Gastroesophageal sphincter (tissue), 4 donors: ENCODE results near the gene PRDM2. TPM values are rescaled to one million over a fixed set of nuclear protein-coding genes. Genes with fewer than 3 reads are reported as not detected.

Experiments
- ATAC-seq: fragments of 150-250 bp; one replicate; pipeline ENCODE4 v1.9.1; 2016; ENCODE audit warnings: mild to moderate bottlenecking, moderate library complexity
- H3K27ac ChIP-seq, 4 donors: fragments of 200-600 bp; sonication (generic) in 3 of 4; 1 replicate in 3 of 4; 2 replicates in 1 of 4; pipeline ENCODE4 v1.5.1; 2016 to 2019
- H3K27me3 ChIP-seq: fragments of 200-600 bp; sonication (generic); one replicate; pipeline ENCODE4 v1.5.1; 2019
- H3K36me3 ChIP-seq, 2 donors: fragments of 200-600 bp; sonication (generic); one replicate each; pipeline ENCODE4 v1.5.1; 2019; ENCODE audit warnings: control low read depth in 1 of 2
- H3K4me1 ChIP-seq, 3 donors: fragments of 200-600 bp; sonication (generic); 1 replicate in 2 of 3; 2 replicates in 1 of 3; pipeline ENCODE4 v1.5.1; 2016 to 2019; ENCODE audit warnings: control low read depth in 2 of 3
- H3K4me3 ChIP-seq, 2 donors: fragments of 200-600 bp; sonication (generic); one replicate each; pipeline ENCODE4 v1.5.1; 2019; ENCODE audit warnings: mild to moderate bottlenecking in 1 of 2, moderate library complexity in 1 of 2
- H3K9me3 ChIP-seq, 3 donors: fragments of 200-600 bp; sonication (generic); one replicate each; pipeline ENCODE4 v1.5.1; 2017 to 2019; ENCODE audit warnings: control low read depth in 2 of 3
- EP300 ChIP-seq: sonication (generic); formaldehyde crosslinking; IDR thresholded peaks from one replicate; pipeline ENCODE4 v1.6.1; 2017; ENCODE audit warnings: antibody characterized with exemption, mild to moderate bottlenecking
- POLR2A ChIP-seq, 2 donors: fragments of 450-650 bp; IDR thresholded peaks; one replicate each; pipeline ENCODE4 v1.6.1; 2017; ENCODE audit warnings: antibody characterized with exemption in 2 of 2, mild to moderate bottlenecking in 2 of 2, moderate library complexity in 1 of 2
- POLR2AphosphoS5 ChIP-seq: sonication (generic); formaldehyde crosslinking; IDR thresholded peaks from one replicate; pipeline ENCODE4 v1.6.1; 2017; ENCODE audit warnings: antibody characterized with exemption
- WGBS, 2 donors: methylation state at CpG; one replicate each; pipeline ENCODE4 v1.1.5; 2018; ENCODE audit warnings: low coverage in 1 of 2; 5-methylcytosine and 5-hydroxymethylcytosine counted together
- total RNA-seq, 4 donors: library from RNA; depleted of rRNA; stranded (reverse); fragments of >200 nt; gene quantifications; one replicate each; pipeline ENCODE4 v1.1.0, GENCODE V29; 2016
- TF ChIP-seq, protein P1 (sequence below), 4 experiments: fragments of 200-600 bp in 2 of 4; fragments of 450-650 bp in 2 of 4; sonication (generic) in 1 of 4; IDR thresholded peaks; one replicate each; pipeline ENCODE4 v1.5.1; 2017 to 2019; ENCODE audit warnings: antibody characterized with exemption in 4 of 4, mild to moderate bottlenecking in 2 of 4, moderate library complexity in 2 of 4

Gene PRDM2
- total RNA-seq, 4 donors from 2014 or later: 23.7 to 55.6 (median 43.0) TPM

- WGBS, 2 donors: 86 to 92% methylated on average over 6 to 7 of the region's 7 CpGs
- Histone ChIP-seq H3K36me3 (no peaks in the 10 kb centered on the region), H3K4me3 (no peak overlapping the region), H3K4me1 (no peaks in the 10 kb centered on the region), H3K27me3 (no peaks in the 10 kb centered on the region), H3K27ac (no peak overlapping the region), H3K9me3 (no peaks in the 10 kb centered on the region)
- ATAC-seq: no peak
- no peak for TF ChIP-seq EP300
- TF ChIP-seq POLR2A (IDR thresholded peaks at IDR 0.05): no peak
- no peak for TF ChIP-seq POLR2AphosphoS5
- TF ChIP-seq, protein P1, sequence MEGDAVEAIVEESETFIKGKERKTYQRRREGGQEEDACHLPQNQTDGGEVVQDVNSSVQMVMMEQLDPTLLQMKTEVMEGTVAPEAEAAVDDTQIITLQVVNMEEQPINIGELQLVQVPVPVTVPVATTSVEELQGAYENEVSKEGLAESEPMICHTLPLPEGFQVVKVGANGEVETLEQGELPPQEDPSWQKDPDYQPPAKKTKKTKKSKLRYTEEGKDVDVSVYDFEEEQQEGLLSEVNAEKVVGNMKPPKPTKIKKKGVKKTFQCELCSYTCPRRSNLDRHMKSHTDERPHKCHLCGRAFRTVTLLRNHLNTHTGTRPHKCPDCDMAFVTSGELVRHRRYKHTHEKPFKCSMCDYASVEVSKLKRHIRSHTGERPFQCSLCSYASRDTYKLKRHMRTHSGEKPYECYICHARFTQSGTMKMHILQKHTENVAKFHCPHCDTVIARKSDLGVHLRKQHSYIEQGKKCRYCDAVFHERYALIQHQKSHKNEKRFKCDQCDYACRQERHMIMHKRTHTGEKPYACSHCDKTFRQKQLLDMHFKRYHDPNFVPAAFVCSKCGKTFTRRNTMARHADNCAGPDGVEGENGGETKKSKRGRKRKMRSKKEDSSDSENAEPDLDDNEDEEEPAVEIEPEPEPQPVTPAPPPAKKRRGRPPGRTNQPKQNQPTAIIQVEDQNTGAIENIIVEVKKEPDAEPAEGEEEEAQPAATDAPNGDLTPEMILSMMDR (IDR thresholded peaks at IDR 0.05): no peak
These were observed 22.9 kb downstream of the PRDM2 start for GRCh38 chr1:13722808-13723360.

DNA sequence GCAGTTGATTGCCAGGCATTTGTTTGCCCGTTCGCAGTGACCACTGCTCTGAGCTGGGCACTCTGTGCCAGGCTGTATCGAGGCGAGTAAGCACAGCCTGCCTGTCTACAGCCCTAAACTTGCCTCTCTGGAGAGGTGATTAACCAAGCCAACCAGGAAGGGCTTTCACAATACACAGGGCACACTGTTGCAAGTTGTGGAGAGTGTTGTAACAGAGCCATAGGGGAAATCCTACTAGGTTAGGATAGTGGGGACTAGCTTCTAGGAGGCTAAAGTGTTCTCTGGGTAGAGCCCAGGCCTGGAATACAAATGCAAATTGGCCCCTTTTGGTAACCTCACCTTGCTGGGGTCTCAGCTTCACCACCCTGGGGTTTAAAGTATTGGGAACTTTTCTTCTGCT is 23.8 kb downstream of the PRDM2 start:
- Histone ChIP-seq H3K27me3 (no peaks in the 10 kb centered on the region), H3K9me3 (no peaks in the 10 kb centered on the region), H3K36me3 (no peaks in the 10 kb centered on the region), H3K4me3 (no peak overlapping the region), H3K4me1 (no peaks in the 10 kb centered on the region), H3K27ac (no peak overlapping the region)
- peak; percentile 68 for ATAC-seq
- TF ChIP-seq EP300 (no peak), POLR2AphosphoS5 (no peak), POLR2A (IDR thresholded peaks at IDR 0.05) (no peak)
- TF ChIP-seq, protein P1 (IDR thresholded peaks at IDR 0.05): no peak
- 83% methylated on average over 1 of the region's 4 CpGs; no CpG with 5 or more reads in 1 of the 2 donors for WGBS, 2 donors

GRCh38 chr1:13725714-13726175 is 25.8 kb downstream of the PRDM2 start:
- TF ChIP-seq EP300: no peak
- TF ChIP-seq, protein P1 (IDR thresholded peaks at IDR 0.05): peak in 2 of 4 experiments; percentile 16 to 48
- H3K27ac ChIP-seq: no peak overlapping the region

GRCh38 chr1:13728091-13728715 is 28.2 kb downstream of the PRDM2 start:
- H3K27ac ChIP-seq: no peak overlapping the region
- no peaks in the 10 kb centered on the region for H3K9me3 ChIP-seq
- ATAC-seq: no peak
- no peaks in the 10 kb centered on the region for H3K36me3 ChIP-seq
- H3K4me3 ChIP-seq: no peak overlapping the region
- TF ChIP-seq POLR2AphosphoS5 (no peak), EP300 (no peak), POLR2A (IDR thresholded peaks at IDR 0.05) (no peak)
- TF ChIP-seq, protein P1 (IDR thresholded peaks at IDR 0.05): no peak
- peaks cover 0 to 28% (median 0%) of the 10 kb centered on the region in 3 donors for H3K4me1 ChIP-seq
- WGBS, 2 donors: 86 to 91% methylated on average over 4 of the region's 4 CpGs
- no peaks in the 10 kb centered on the region for H3K27me3 ChIP-seq

More at GRCh38 chr1:13725714-13726175, 25.8 kb downstream of the PRDM2 start:
- H3K36me3 ChIP-seq: no peaks in the 10 kb centered on the region
- WGBS, 2 donors: 67% methylated on average over 4 of the region's 4 CpGs; no CpG with 5 or more reads in 1 of the 2 donors
- H3K9me3 ChIP-seq: no peaks in the 10 kb centered on the region
- peaks cover 0 to 18% (median 0%) of the 10 kb centered on the region in 3 donors for H3K4me1 ChIP-seq
- no peak for ATAC-seq
- no peak overlapping the region for H3K4me3 ChIP-seq
- no peaks in the 10 kb centered on the region for H3K27me3 ChIP-seq

GRCh38 chr1:13730291-13730690 is 30.3 kb downstream of the PRDM2 start:
- peaks cover 0 to 5% of the 10 kb centered on the region in 2 donors for H3K36me3 ChIP-seq
- TF ChIP-seq, protein P1 (IDR thresholded peaks at IDR 0.05): no peak
- TF ChIP-seq EP300: no peak
- no peak for TF ChIP-seq POLR2AphosphoS5
- no peak for TF ChIP-seq POLR2A (IDR thresholded peaks at IDR 0.05)
- ATAC-seq: no peak
- peaks cover 0 to 40% (median 0%) of the 10 kb centered on the region in 3 donors for H3K4me1 ChIP-seq
- 83% methylated on average over 1 of the region's 1 CpG; no CpG with 5 or more reads in 1 of the 2 donors for WGBS, 2 donors
- no peaks in the 10 kb centered on the region for H3K9me3 ChIP-seq
- H3K27me3 ChIP-seq: no peaks in the 10 kb centered on the region
- H3K4me3 ChIP-seq: no peak overlapping the region
- H3K27ac ChIP-seq: no peak overlapping the region
